LNCaP clone FGC (cell line): Measurements from ENCODE around the gene ZNF491.
"Not testable (repeated sequence)": the region's sequence is repeated elsewhere in the genome, so short reads cannot be mapped to it uniquely, and the experiment has no call there.

ENCODE experiments used
- DNase-seq: peaks from one replicate; pipeline ENCODE4 v3.0.0-alpha.2; 2011; ENCODE audit warnings: low read depth
- H3K4me3 ChIP-seq: 2 replicates; pipeline ENCODE4 v1.5.1; 2011; ENCODE audit warnings: mild to moderate bottlenecking, low read depth, low read length, control low read depth
- TF ChIP-seq, protein P1 (sequence below): IDR thresholded peaks from 2 replicates; pipeline ENCODE4 v1.5.1; 2012; ENCODE audit warnings: mild to moderate bottlenecking; ENCODE audit not compliant: control insufficient read depth, insufficient read depth; ENCODE audit errors: extremely low read depth

Gene ZNF491

GRCh38 chr19:11763117-11763516 is 35.2 kb upstream of the ZNF491 start:
- TF ChIP-seq, protein P1, sequence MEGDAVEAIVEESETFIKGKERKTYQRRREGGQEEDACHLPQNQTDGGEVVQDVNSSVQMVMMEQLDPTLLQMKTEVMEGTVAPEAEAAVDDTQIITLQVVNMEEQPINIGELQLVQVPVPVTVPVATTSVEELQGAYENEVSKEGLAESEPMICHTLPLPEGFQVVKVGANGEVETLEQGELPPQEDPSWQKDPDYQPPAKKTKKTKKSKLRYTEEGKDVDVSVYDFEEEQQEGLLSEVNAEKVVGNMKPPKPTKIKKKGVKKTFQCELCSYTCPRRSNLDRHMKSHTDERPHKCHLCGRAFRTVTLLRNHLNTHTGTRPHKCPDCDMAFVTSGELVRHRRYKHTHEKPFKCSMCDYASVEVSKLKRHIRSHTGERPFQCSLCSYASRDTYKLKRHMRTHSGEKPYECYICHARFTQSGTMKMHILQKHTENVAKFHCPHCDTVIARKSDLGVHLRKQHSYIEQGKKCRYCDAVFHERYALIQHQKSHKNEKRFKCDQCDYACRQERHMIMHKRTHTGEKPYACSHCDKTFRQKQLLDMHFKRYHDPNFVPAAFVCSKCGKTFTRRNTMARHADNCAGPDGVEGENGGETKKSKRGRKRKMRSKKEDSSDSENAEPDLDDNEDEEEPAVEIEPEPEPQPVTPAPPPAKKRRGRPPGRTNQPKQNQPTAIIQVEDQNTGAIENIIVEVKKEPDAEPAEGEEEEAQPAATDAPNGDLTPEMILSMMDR = no peak
- H3K4me3 ChIP-seq = no peak overlapping the region

DNA sequence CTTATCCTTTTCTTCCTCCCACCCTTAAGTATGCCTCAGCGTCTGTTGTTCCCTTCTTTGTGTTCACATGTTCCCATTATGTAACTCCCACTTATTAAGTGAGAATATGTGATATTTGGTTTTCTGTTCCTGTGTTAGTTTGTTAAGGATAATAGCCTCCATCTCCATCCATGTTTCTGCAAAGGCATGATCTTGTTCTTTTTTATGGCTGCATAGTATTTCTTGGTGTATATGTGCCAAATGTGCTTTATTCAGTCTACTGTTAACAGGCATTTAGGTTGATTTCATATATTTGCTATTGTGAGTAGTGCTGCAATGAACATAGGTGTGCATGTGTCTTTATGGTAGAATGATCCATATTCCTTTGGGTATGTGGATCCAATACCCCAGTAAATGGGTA is 34.7 kb upstream of the ZNF491 start:
- no peak overlapping the region for H3K4me3 ChIP-seq
- DNase-seq = no peak
- TF ChIP-seq, protein P1 = no peak

More at GRCh38 chr19:11763117-11763516, 35.2 kb upstream of the ZNF491 start:
- no peak for DNase-seq

- H3K4me3 ChIP-seq = peak within 1 kb of the TSS; percentile 87
- TF ChIP-seq, protein P1 = no peak
- peak; percentile 90 for DNase-seq
Observed at GRCh38 chr19:11766597-11767591, 31.4 kb upstream of the ZNF491 start, which contains the start of gene ZNF441. ZNF441 (plus strand) TSS chr19:11767000; CDS start chr19:11767194, 194 bp downstream.

DNA sequence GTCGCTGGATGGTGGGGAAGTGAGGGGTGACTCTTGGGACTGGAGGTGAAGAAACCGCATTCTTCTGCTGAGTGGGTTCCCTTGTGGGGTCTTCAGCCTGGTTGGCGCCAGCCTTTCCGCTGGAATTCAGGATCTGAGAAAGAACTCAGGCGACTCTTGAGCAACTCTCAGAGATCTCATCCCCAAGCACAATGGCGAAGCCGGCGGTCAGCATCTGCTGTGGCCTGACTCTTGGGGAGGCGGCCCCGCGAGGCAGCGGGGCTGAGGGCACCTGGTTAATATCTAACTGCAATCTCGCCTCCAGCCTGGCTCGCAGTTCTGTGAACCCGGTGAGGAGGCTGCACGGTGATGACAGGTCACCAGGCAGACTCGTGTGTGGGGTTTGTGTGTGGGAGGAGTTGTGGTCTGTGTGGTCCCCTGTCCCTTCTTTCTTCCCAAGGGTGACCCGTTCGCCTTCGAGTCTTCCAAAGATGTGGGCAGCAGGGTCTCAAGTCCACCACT is 30.6 kb upstream of the ZNF491 start:
- TF ChIP-seq, protein P1 = no peak
- no peak for DNase-seq
- peak overlapping the region; percentile 87 for H3K4me3 ChIP-seq

DNA sequence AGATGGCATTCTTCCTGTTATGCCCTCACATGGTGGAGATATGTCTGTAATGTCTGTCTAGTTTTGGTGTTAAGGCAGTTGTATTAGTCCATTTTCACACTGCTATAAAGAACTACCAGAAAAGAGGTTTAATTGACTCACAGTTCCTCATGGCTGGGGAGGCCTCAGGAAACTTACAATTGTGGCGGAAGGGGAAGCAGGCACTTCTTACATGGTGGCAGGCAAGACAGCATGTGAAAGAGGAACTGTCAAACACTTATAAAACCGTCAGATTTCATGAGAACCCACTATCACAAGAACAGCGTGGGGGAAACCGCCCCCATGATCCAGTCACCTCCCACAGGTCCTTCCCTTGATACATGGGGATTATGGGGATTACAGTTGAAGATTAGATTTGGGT is 28.3 kb upstream of the ZNF491 start:
- no peak overlapping the region for H3K4me3 ChIP-seq
- DNase-seq = no peak
- TF ChIP-seq, protein P1 = no peak

GRCh38 chr19:11771520-11771919 is 26.8 kb upstream of the ZNF491 start:
- not testable (repeated sequence) for DNase-seq, H3K4me3 ChIP-seq

- not testable (repeated sequence) for H3K4me3 ChIP-seq, DNase-seq
Observed at GRCh38 chr19:11776669-11777068, 21.7 kb upstream of the ZNF491 start.
